Epithelial cell of proximal tubule (primary cell): ENCODE measurements around the gene KIF1C. TPM values are rescaled to one million over a fixed set of nuclear protein-coding genes. Genes with fewer than 3 reads are reported as not detected.
A peak's percentile ranks its signal among the peaks of the same experiment; 100 is the strongest.
"Not testable (repeated sequence)": the region's sequence is repeated elsewhere in the genome, so short reads cannot be mapped to it uniquely, and the experiment has no call there.

Source experiments
- DNase-seq: peaks from one replicate; pipeline ENCODE4 v3.0.0-alpha.2; 2011; ENCODE audit warnings: low read depth
- H3K4me3 ChIP-seq: 2 replicates; pipeline ENCODE4 v1.5.1; 2011; ENCODE audit warnings: low read depth, mild to moderate bottlenecking, low read length
- total RNA-seq: library from RNA; depleted of rRNA; stranded (reverse); fragments of >200 nt; gene quantifications from 2 replicates; pipeline ENCODE4 v1.2.3, GENCODE V29; 2015
- TF ChIP-seq, protein P1 (sequence below): conservative IDR thresholded peaks from 2 replicates; pipeline ENCODE4 v1.5.1; 2012; ENCODE audit warnings: low read depth, mild to moderate bottlenecking, low read length

Gene KIF1C
- total RNA-seq, 1 donor from 2014 or later = 75.0 TPM

DNA sequence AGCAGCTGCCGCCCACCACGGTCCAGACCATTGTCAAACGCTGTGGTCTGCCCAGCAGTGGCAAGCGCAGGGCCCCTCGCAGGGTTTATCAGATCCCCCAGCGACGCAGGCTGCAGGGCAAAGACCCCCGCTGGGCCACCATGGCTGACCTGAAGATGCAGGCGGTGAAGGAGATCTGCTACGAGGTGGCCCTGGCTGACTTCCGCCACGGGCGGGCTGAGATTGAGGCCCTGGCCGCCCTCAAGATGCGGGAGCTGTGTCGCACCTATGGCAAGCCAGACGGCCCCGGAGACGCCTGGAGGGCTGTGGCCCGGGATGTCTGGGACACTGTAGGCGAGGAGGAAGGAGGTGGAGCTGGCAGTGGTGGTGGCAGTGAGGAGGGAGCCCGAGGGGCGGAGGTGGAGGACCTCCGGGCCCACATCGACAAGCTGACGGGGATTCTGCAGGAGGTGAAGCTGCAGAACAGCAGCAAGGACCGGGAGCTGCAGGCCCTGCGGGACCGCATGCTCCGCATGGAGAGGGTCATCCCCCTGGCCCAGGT lies 24.5 kb downstream of the KIF1C start:
- TF ChIP-seq, protein P1, sequence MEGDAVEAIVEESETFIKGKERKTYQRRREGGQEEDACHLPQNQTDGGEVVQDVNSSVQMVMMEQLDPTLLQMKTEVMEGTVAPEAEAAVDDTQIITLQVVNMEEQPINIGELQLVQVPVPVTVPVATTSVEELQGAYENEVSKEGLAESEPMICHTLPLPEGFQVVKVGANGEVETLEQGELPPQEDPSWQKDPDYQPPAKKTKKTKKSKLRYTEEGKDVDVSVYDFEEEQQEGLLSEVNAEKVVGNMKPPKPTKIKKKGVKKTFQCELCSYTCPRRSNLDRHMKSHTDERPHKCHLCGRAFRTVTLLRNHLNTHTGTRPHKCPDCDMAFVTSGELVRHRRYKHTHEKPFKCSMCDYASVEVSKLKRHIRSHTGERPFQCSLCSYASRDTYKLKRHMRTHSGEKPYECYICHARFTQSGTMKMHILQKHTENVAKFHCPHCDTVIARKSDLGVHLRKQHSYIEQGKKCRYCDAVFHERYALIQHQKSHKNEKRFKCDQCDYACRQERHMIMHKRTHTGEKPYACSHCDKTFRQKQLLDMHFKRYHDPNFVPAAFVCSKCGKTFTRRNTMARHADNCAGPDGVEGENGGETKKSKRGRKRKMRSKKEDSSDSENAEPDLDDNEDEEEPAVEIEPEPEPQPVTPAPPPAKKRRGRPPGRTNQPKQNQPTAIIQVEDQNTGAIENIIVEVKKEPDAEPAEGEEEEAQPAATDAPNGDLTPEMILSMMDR = no peak
- no peak for DNase-seq

DNA sequence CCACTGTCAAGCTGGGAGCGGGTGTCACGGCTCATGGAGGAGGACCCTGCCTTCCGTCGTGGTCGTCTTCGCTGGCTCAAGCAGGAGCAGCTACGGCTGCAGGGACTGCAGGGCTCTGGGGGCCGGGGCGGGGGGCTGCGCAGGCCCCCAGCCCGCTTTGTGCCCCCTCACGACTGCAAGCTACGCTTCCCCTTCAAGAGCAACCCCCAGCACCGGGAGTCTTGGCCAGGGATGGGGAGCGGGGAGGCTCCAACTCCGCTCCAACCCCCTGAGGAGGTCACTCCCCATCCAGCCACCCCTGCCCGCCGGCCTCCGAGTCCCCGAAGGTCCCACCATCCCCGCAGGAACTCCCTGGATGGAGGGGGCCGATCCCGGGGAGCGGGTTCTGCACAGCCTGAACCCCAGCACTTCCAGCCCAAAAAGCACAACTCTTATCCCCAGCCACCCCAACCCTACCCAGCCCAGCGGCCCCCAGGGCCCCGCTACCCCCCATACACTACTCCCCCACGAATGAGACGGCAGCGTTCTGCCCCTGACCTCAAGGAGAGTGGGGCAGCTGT lies 25.9 kb downstream of the KIF1C start:
- H3K4me3 ChIP-seq = no peak overlapping the region
- TF ChIP-seq, protein P1 = no peak
- no peak for DNase-seq

More for the DNA sequence above, 24.5 kb downstream of the KIF1C start:
- no peak overlapping the region for H3K4me3 ChIP-seq

DNA sequence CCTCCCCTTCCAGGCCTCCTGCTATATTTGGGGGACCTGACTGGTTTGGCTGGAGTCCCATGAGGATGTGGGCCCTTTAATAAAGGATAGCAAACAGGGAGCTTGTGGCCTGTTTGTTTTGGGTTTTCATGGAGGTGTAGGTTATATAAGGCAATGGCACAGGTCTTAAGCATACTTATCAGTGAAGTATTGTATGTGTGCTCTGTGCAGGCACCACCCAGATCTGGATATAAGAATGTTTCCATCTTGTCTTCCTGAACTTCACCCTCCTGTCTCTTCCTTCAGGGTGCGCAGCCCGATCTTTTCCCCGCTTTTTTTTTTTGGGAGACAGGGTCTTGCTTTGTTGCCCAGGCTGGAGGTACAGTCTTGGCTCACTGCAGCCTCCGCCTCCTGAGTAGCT lies 26.9 kb downstream of the KIF1C start:
- TF ChIP-seq, protein P1 = no peak
- DNase-seq = no peak
- H3K4me3 ChIP-seq = no peak overlapping the region

DNA sequence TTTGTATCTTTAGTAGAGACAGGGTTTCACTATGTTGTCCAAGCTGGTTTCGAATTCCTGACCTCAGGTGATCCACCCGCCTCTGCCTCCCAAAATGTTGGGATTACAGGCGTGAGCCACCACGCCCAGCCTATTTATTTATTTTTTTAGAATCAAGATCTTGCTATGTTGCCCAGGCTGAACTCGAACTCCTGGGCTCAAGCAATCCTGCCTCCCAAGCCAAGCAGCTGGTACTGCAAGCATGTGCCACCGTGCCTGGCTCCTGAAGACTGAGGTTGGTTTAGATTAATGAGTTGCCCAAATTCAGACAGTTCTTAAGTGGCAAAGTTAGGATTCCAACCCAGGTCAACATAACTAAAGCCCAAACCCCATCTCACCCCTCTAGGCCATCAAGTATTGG lies 29.5 kb downstream of the KIF1C start:
- H3K4me3 ChIP-seq = no peak overlapping the region
- TF ChIP-seq, protein P1 = no peak
- no peak for DNase-seq

DNA sequence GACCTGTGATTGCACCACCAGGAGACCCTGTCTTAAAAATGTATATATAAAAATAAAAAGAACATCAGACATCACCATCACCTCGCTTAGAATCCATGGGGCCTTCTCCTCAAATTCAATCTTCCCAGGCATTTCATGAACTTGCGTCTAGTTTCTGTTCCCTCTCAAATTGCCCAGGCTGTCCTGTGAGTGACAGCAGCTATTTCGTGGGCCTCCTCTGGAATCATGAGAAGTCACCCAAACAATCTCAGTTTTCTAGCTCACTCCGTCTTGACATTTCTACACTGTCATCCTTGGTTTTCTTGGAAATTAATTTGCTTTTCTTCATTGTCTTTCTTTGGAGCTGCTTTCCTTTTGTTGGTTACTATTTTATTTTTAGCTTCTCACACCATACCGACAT lies 30.2 kb downstream of the KIF1C start:
- no peak for DNase-seq
- TF ChIP-seq, protein P1 = no peak
- no peak overlapping the region for H3K4me3 ChIP-seq

DNA sequence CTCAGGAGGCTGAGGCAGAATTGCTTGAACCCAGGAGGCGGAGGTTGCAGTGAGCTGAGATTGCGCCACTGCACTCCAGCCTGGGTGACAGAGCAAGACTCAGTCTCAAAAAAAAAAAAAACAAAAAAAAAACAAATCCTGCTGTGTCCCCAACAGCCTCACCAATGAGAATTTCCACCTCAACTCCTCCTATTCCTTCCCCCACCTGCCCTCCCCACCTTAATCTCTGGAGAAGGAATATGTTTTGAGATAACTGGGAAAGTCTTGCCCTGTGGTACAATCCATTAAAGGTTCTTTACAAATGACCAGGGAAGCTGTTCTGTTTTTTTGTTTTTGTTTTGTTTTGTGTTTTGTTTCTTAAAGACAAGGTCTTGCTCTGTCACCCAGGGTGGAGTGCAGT lies 32.4 kb downstream of the KIF1C start:
- DNase-seq, H3K4me3 ChIP-seq: not testable (repeated sequence)

DNA sequence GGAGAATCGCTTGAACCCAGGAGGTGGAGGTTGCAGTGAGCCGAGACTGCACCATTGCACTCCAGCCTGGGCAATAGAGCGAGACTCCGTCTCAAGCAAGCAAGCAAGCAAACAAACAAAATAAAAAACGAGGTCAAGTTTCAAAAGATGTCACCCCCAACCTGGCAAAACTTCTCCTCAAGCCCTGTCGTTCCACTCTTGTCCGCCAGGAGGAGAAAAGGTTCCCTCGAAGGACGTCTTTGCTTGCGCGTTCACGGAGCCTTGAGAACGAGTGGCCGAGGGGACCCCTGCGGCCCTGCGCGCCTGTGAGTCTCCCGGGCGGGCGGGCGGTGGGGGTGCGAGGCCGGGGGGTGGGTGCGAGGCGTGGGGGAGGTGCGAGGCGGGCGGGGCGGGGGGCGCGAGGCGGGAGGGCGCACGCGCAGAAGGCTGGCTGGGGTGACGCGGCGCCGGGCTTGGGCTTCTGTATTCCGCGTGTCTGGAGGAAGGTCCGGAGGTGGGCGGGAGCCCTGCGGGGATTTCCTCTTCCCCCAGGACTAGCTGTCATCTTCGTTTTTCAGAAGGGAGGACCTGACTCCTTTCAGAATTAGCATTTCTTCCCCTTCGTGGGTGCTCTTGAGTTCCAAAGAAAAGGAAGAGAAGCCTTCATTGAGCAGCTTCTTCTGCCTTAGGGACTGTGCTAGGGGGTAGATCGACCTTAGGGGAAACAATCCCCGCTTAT lies 33.8 kb downstream of the KIF1C start:
- no peak for DNase-seq
- TF ChIP-seq, protein P1 = peak; percentile 76
- peak overlapping the region; percentile 33 for H3K4me3 ChIP-seq
